ENCODE data around the gene WDFY4. TPM values are rescaled to one million over a fixed set of nuclear protein-coding genes. Genes with fewer than 3 reads are reported as not detected.

Gene WDFY4
- total and polyA plus RNA-seq, 2 donors: 13.0 to 25.1 TPM

DNA sequence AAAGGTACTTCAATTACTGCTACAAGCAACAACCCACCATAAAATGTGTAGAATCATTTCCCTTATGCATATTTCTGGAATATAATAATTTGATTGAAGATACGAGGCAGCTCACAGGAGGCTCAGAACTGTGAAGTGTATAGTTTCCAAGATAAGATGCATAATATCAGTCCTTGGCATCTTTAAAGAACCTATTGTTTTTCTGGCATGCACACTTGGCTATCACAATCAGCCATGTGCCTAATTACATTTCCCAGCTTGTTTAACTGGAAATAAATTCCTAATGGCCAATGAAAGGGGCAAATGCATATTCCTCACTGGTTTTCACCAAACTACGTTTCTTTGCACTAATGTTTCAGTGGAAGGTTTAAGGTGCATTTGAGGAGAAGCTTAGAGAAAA, 338.4 kb downstream of the WDFY4 start:
- Histone ChIP-seq H3K27ac (ENCODE audit: low read depth in 1 of 2, low read length in 1 of 2) (no peak overlapping the region), H3K4me1 (ENCODE audit: control insufficient read depth in 2 of 2, insufficient read depth in 2 of 2, low read length in 2 of 2) (no peaks in the 10 kb centered on the region), H3K4me3 (ENCODE audit: low read length in 2 of 2) (no peak overlapping the region), H3K36me3 (ENCODE audit: control insufficient read depth in 2 of 2, insufficient read depth in 2 of 2, low read length in 1 of 2) (no peaks in the 10 kb centered on the region), H3K9me3 (ENCODE audit: control insufficient read depth in 2 of 2, insufficient read depth in 1 of 2, low read length in 1 of 2) (no peaks in the 10 kb centered on the region), H3K27me3 (ENCODE audit: control insufficient read depth in 2 of 2, insufficient read depth in 1 of 2, low read length in 1 of 2) (no peaks in the 10 kb centered on the region)
- no peak for DNase-seq (ENCODE audit: low read depth in 6 of 9, low spot score in 9 of 9)
- WGBS: 84% methylated on average over 2 of the region's 2 CpGs

DNA sequence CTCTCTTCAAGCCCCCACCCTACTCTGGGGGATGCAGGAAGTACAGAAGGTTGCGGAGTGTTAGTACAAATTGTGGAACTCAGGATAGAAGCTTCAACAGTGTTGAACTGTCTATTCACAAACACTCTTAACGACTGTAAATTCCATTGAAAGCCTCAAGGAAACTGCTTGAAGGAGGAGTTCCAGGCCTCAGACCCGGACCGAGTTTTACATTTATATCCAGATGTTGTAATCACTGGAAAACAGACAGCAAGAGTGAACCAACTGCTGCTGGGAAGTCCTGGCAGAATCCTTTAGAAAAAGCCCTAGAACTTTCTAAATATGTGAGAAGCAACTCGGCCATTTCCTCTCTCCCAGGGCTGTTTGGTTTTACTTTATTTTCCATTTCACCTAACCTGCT, 339.1 kb downstream of the WDFY4 start:
- Histone ChIP-seq H3K9me3 (ENCODE audit: control insufficient read depth in 2 of 2, insufficient read depth in 1 of 2, low read length in 1 of 2) (no peaks in the 10 kb centered on the region), H3K4me1 (ENCODE audit: control insufficient read depth in 2 of 2, insufficient read depth in 2 of 2, low read length in 2 of 2) (no peaks in the 10 kb centered on the region), H3K27me3 (ENCODE audit: control insufficient read depth in 2 of 2, insufficient read depth in 1 of 2, low read length in 1 of 2) (no peaks in the 10 kb centered on the region), H3K36me3 (ENCODE audit: control insufficient read depth in 2 of 2, insufficient read depth in 2 of 2, low read length in 1 of 2) (no peaks in the 10 kb centered on the region), H3K4me3 (ENCODE audit: low read length in 2 of 2) (no peak overlapping the region), H3K27ac (ENCODE audit: low read depth in 1 of 2, low read length in 1 of 2) (peak overlapping the region; percentile 21 to 57)
- 73% methylated on average over 5 of the region's 5 CpGs for WGBS
- peak in 1 of 9 donors; percentile 0 for DNase-seq (ENCODE audit: low read depth in 6 of 9, low spot score in 9 of 9)

DNA sequence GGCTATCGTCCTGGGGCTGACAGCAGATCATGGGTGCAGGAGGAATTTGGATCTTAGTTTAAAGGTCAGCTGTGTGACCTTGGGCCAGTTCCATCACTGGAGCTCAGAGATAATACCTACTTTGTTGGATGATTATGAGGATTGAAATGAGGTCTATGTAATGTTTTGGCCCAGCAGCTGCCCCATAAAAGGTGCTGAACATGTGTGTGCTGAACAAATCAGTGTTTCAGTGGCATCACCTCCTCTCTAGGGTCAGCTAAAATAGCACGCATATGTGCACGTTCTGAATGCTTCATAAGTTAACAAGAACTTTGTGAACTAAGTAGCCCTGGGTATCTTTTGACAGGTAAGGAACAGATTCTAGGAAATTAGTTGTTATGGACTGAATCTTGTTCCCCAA, 339.8 kb downstream of the WDFY4 start:
- Histone ChIP-seq H3K4me3 (ENCODE audit: low read length in 2 of 2) (no peak overlapping the region), H3K36me3 (ENCODE audit: control insufficient read depth in 2 of 2, insufficient read depth in 2 of 2, low read length in 1 of 2) (no peaks in the 10 kb centered on the region), H3K27me3 (ENCODE audit: control insufficient read depth in 2 of 2, insufficient read depth in 1 of 2, low read length in 1 of 2) (no peaks in the 10 kb centered on the region), H3K4me1 (ENCODE audit: control insufficient read depth in 2 of 2, insufficient read depth in 2 of 2, low read length in 2 of 2) (no peaks in the 10 kb centered on the region), H3K27ac (ENCODE audit: low read depth in 1 of 2, low read length in 1 of 2) (no peak overlapping the region), H3K9me3 (ENCODE audit: control insufficient read depth in 2 of 2, insufficient read depth in 1 of 2, low read length in 1 of 2) (no peaks in the 10 kb centered on the region)
- 97% methylated on average over 3 of the region's 3 CpGs for WGBS
- no peak for DNase-seq (ENCODE audit: low read depth in 6 of 9, low spot score in 9 of 9)

DNA sequence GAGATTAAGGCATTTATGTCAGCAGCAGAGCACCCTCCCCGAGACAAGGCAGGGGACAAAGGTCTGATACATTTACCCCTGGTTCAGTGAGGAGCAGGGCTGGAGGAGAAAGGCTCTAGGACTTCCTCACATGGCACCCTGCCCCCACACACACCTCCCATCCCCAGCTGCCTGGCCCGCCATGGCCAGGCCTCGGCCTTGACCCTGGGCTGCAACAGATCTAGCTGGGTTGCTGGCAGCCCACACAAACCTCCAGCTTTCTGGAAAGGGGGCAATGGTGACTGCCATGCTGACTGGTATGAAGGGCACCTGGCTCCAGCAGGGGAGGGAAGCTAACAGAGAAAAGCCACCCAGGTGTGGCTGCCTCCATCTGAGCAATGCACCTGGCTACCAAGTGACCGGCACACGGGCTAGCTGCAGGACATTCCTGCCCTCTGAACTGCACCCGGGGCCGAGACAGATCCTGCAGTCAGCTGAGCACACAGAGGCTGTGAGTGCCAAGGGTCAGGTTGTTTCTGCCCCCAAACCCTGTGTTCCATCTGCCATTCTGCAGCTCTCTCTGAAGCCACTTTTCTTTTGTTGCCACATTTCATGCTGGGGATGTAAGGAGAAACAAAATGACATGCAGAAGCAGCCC, 340.8 kb downstream of the WDFY4 start:
- WGBS: 97% methylated on average over 7 of the region's 7 CpGs
- no peak for DNase-seq (ENCODE audit: low read depth in 6 of 9, low spot score in 9 of 9)
- Histone ChIP-seq H3K27me3 (ENCODE audit: control insufficient read depth in 2 of 2, insufficient read depth in 1 of 2, low read length in 1 of 2) (no peaks in the 10 kb centered on the region), H3K4me3 (ENCODE audit: low read length in 2 of 2) (no peak overlapping the region), H3K27ac (ENCODE audit: low read depth in 1 of 2, low read length in 1 of 2) (no peak overlapping the region), H3K9me3 (ENCODE audit: control insufficient read depth in 2 of 2, insufficient read depth in 1 of 2, low read length in 1 of 2) (no peaks in the 10 kb centered on the region), H3K36me3 (ENCODE audit: control insufficient read depth in 2 of 2, insufficient read depth in 2 of 2, low read length in 1 of 2) (no peaks in the 10 kb centered on the region), H3K4me1 (ENCODE audit: control insufficient read depth in 2 of 2, insufficient read depth in 2 of 2, low read length in 2 of 2) (no peaks in the 10 kb centered on the region)

DNA sequence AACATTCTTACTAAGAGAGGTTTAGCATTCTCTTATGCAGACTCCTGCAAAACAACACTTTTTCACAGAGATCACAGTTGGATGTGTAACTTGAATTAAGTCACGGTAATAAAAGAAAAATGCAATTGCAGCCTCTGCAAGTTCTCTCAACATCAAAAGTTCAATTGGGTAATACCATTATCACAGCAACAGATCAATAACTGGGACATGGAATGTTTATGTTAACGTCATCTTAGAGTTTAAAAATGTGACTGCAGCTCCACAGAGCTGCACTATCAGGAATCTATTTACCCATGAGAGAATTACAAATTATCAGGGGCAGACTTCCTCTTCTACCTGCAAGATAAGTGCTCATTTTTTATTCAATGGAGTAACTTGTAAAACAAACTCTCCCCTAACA, 344.0 kb downstream of the WDFY4 start:
- Histone ChIP-seq H3K4me1 (ENCODE audit: control insufficient read depth in 2 of 2, insufficient read depth in 2 of 2, low read length in 2 of 2) (no peaks in the 10 kb centered on the region), H3K36me3 (ENCODE audit: control insufficient read depth in 2 of 2, insufficient read depth in 2 of 2, low read length in 1 of 2) (no peaks in the 10 kb centered on the region)
- WGBS: 94% methylated on average over 2 of the region's 2 CpGs

DNA sequence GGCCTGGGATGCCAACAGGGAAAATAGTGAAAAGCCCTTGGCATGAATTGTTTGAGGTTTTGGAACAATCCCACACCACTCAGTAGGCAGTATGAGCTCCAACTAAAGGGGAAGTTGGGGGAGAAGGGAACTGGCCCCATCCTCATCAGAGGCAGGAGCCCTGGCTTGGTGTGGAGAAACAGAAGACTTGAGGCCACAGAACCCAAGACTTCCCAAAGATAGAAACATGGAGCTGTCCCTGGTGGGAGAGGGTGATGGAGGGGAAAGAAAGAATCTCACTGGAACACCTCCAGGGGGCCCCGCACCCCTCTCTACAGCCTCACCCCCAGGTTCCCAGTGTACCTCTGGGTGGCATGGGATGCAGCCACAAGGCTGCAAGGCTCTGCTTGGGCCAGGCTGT, 345.0 kb downstream of the WDFY4 start:
- no peak for DNase-seq (ENCODE audit: low read depth in 6 of 9, low spot score in 9 of 9)
- Histone ChIP-seq H3K27ac (ENCODE audit: low read depth in 1 of 2, low read length in 1 of 2) (no peak overlapping the region), H3K4me1 (ENCODE audit: control insufficient read depth in 2 of 2, insufficient read depth in 2 of 2, low read length in 2 of 2) (no peaks in the 10 kb centered on the region), H3K4me3 (ENCODE audit: low read length in 2 of 2) (no peak overlapping the region), H3K27me3 (ENCODE audit: control insufficient read depth in 2 of 2, insufficient read depth in 1 of 2, low read length in 1 of 2) (no peaks in the 10 kb centered on the region), H3K36me3 (ENCODE audit: control insufficient read depth in 2 of 2, insufficient read depth in 2 of 2, low read length in 1 of 2) (no peaks in the 10 kb centered on the region), H3K9me3 (ENCODE audit: control insufficient read depth in 2 of 2, insufficient read depth in 1 of 2, low read length in 1 of 2) (no peaks in the 10 kb centered on the region)
- WGBS: 97% methylated on average over 1 of the region's 1 CpG

More for the DNA sequence above, 344.0 kb downstream of the WDFY4 start:
- Histone ChIP-seq H3K27me3 (ENCODE audit: control insufficient read depth in 2 of 2, insufficient read depth in 1 of 2, low read length in 1 of 2) (no peaks in the 10 kb centered on the region), H3K4me3 (ENCODE audit: low read length in 2 of 2) (no peak overlapping the region), H3K9me3 (ENCODE audit: control insufficient read depth in 2 of 2, insufficient read depth in 1 of 2, low read length in 1 of 2) (no peaks in the 10 kb centered on the region), H3K27ac (ENCODE audit: low read depth in 1 of 2, low read length in 1 of 2) (no peak overlapping the region)
- no peak for DNase-seq (ENCODE audit: low read depth in 6 of 9, low spot score in 9 of 9)

Other genes with a start within 250 kb of the WDFY4 start
- gene ARHGAP22, start 79.8 kb upstream of the WDFY4 start, total RNA-seq: 8.5 TPM
- 5.5 TPM for gene ARHGAP22, start 79.8 kb upstream of the WDFY4 start, polyA plus RNA-seq